HL-60 (cell line): ENCODE results near the gene PTPRG.

Experiments
- DNase-seq, 2 experiments: peaks; one replicate each; pipeline ENCODE4 v3.0.0-alpha.2; 2010 to 2020; ENCODE audit warnings: low read depth in 1 of 2, low spot score in 1 of 2
- H3K27ac ChIP-seq: fragments of 250-450 bp; sonication (Bioruptor Pico); replicated peaks from 2 replicates; pipeline ENCODE4 v1.5.1; 2020; ENCODE audit warnings: mild to moderate bottlenecking, moderate library complexity
- H3K27me3 ChIP-seq: fragments of 250-450 bp; sonication (Bioruptor Pico); 2 replicates; pipeline ENCODE4 v1.5.1; 2021; ENCODE audit warnings: mild to moderate bottlenecking, moderate library complexity; ENCODE audit not compliant: insufficient read depth, poor library complexity, severe bottlenecking
- H3K4me3 ChIP-seq: replicated peaks from 2 replicates; pipeline ENCODE4 v1.5.1; 2011; ENCODE audit warnings: mild to moderate bottlenecking, control low read depth, low read length; ENCODE audit not compliant: insufficient read depth
- CTCF ChIP-seq: IDR thresholded peaks from one replicate; pipeline ENCODE4 v1.5.1; 2011; ENCODE audit warnings: low read length, control low read depth, inconsistent platforms; ENCODE audit not compliant: insufficient read depth
- GABPA ChIP-seq: IDR thresholded peaks from 2 replicates; pipeline ENCODE4 v1.6.1; 2012; ENCODE audit warnings: low read depth
- POLR2AphosphoS5 ChIP-seq: IDR thresholded peaks from 2 replicates; pipeline ENCODE4 v1.6.1; 2012; ENCODE audit warnings: low read depth
- REST ChIP-seq: IDR thresholded peaks from 2 replicates; pipeline ENCODE4 v1.6.1; 2012; ENCODE audit warnings: low read depth; ENCODE audit not compliant: insufficient replicate concordance
- SPI1 ChIP-seq: IDR thresholded peaks from 2 replicates; pipeline ENCODE4 v1.6.1; 2012; ENCODE audit warnings: low read depth, mild to moderate bottlenecking, borderline replicate concordance

PTPRG gene

GRCh38 chr3:62188681-62189375 is 627.5 kb downstream of the PTPRG start:
- peak; percentile 20 to 53 for DNase-seq
- TF ChIP-seq CTCF, result peak; percentile 76
- no peak for TF ChIP-seq REST
- no peak overlapping the region for H3K4me3 ChIP-seq
- H3K27me3 ChIP-seq, result no peaks in the 10 kb centered on the region
- H3K27ac ChIP-seq, result no peak overlapping the region

GRCh38 chr3:62189376-62189698 is 628.0 kb downstream of the PTPRG start:
- no peaks in the 10 kb centered on the region for H3K27me3 ChIP-seq
- no peak overlapping the region for H3K27ac ChIP-seq
- no peak overlapping the region for H3K4me3 ChIP-seq
- TF ChIP-seq GABPA, result no peak
- TF ChIP-seq REST, result no peak
- TF ChIP-seq SPI1, result no peak
- TF ChIP-seq CTCF, result no peak
- no peak for TF ChIP-seq POLR2AphosphoS5
- DNase-seq, result no peak

- Histone ChIP-seq H3K27me3 (no peaks in the 10 kb centered on the region), H3K4me3 (no peak overlapping the region), H3K27ac (no peak overlapping the region)
- no peak for DNase-seq
- TF ChIP-seq GABPA (no peak), SPI1 (no peak), REST (no peak), POLR2AphosphoS5 (no peak), CTCF (no peak)
Observed at GRCh38 chr3:62192891-62193290, 631.5 kb downstream of the PTPRG start.
